GM12878 (cell line): ENCODE results near the gene ABL1. TPM values are rescaled to one million over a fixed set of nuclear protein-coding genes. Genes with fewer than 3 reads are reported as not detected.

Experiments
- BHLHE40 ChIP-seq, 2 experiments: fragments of 450-650 bp in 1 of 2; IDR thresholded peaks; 2 replicates each; pipeline ENCODE4 v1.6.1; 2011 to 2017; ENCODE audit warnings: low read depth in 2 of 2, borderline replicate concordance in 1 of 2, improper control_type of control experiment in 1 of 2, low read length in 1 of 2, mild to moderate bottlenecking in 1 of 2
- CEBPZ ChIP-seq: fragments of 150-350 bp; IDR thresholded peaks from 2 replicates; pipeline ENCODE4 v1.6.1; 2016; ENCODE audit warnings: low read depth, low read length
- CHD1 ChIP-seq: IDR thresholded peaks from 2 replicates; pipeline ENCODE4 v1.6.1; 2012; ENCODE audit warnings: low read depth, low read length, improper control_type of control experiment
- CREM ChIP-seq: IDR thresholded peaks from 2 replicates; pipeline ENCODE4 v1.6.1; 2014; ENCODE audit warnings: antibody characterized with exemption, low read depth
- HCFC1 ChIP-seq: fragments of 150-350 bp; IDR thresholded peaks from 2 replicates; pipeline ENCODE4 v1.6.1; 2014; ENCODE audit warnings: low read length
- HDAC2 ChIP-seq: fragments of 200-600 bp; sonication (generic); IDR thresholded peaks from 2 replicates; pipeline ENCODE4 v1.6.1; 2017
- KAT2A ChIP-seq: conservative IDR thresholded peaks from 2 replicates; pipeline ENCODE4 v1.6.1; 2011; ENCODE audit warnings: low read depth, low read length; ENCODE audit not compliant: control insufficient read depth
- MXI1 ChIP-seq: fragments of 150-350 bp; IDR thresholded peaks from 2 replicates; pipeline ENCODE4 v1.6.1; 2011; ENCODE audit warnings: low read depth, mild to moderate bottlenecking, inconsistent platforms, low read length, improper control_type of control experiment
- RUNX3 ChIP-seq: IDR thresholded peaks from 2 replicates; pipeline ENCODE4 v1.6.1; 2012; ENCODE audit warnings: low read length, inconsistent platforms
- SMAD5 ChIP-seq: IDR thresholded peaks from 2 replicates; pipeline ENCODE4 v1.6.1; 2016; ENCODE audit warnings: antibody characterized with exemption, low read depth
- TAF1 ChIP-seq: IDR thresholded peaks from 2 replicates; pipeline ENCODE4 v1.6.1; 2011; ENCODE audit warnings: mild to moderate bottlenecking, low read depth, low read length, borderline replicate concordance
- TARDBP ChIP-seq: IDR thresholded peaks from 2 replicates; pipeline ENCODE4 v1.6.1; 2016; ENCODE audit warnings: borderline replicate concordance
- USF1 ChIP-seq: IDR thresholded peaks from 2 replicates; pipeline ENCODE4 v1.6.1; 2011; ENCODE audit warnings: borderline replicate concordance, low read depth, mild to moderate bottlenecking, moderate library complexity, mixed read lengths, low read length; ENCODE audit not compliant: insufficient read depth; ENCODE audit errors: extremely low read length
- ZBTB11 ChIP-seq: fragments of 450-650 bp; formaldehyde crosslinking; IDR thresholded peaks from 2 replicates; pipeline ENCODE4 v1.5.0; 2022; ENCODE audit warnings: mild to moderate bottlenecking, missing genetic modification characterization
- ZBTB33 ChIP-seq: fragments of 450-650 bp; IDR thresholded peaks from 2 replicates; pipeline ENCODE4 v1.6.1; 2017; ENCODE audit warnings: mild to moderate bottlenecking
- ZNF384 ChIP-seq: IDR thresholded peaks from 2 replicates; pipeline ENCODE4 v1.6.1; 2012; ENCODE audit warnings: low read depth, mild to moderate bottlenecking, low read length, improper control_type of control experiment, borderline replicate concordance
- polyA plus RNA-seq, 11 experiments: library from polyadenylated mRNA; depleted of rRNA in 4 of 11; unstranded in 6 of 11; stranded (reverse) in 5 of 11; fragments of >200 nt; fragmentation: Nextera tagmentation in 4 of 11; fragmentation: Illumina TruSeq in 1 of 11; extraction: Ambion mirVana in 4 of 11; extraction: Trizol in 1 of 11; gene quantifications; 1 replicate in 1 of 11; 2 replicates in 10 of 11; pipeline versions ENCODE4 v1.2.1 to v1.2.3, GENCODE V29; 2011 to 2016; ENCODE audit warnings: inconsistent platforms in 2 of 11, missing spikeins in 2 of 11, low read depth in 1 of 11
- total RNA-seq, 4 experiments: library from RNA; depleted of rRNA in 3 of 4; stranded (reverse); fragments of >200 nt in 3 of 4; fragmentation: Illumina TruSeq in 1 of 4; extraction: Trizol in 1 of 4; gene quantifications; 2 replicates each; pipeline versions ENCODE4 v1.2.1 to v1.2.3, GENCODE V29; 2013 to 2021

ABL1 gene
- total and polyA plus RNA-seq, 10 of the 15 experiments (the other 5 are each of a cell fraction or from before 2014, with no cell fraction given) = 0.79 to 51.5 (median 16.3) TPM

- TF ChIP-seq ZBTB11 (CRISPR knock-in tag) (no peak), HCFC1 (no peak), KAT2A (no peak), ZNF384 (peak; percentile 55; the same call in 1 of the 2 replicates), CHD1 (no peak), CEBPZ (no peak), CREM (no peak), USF1 (no peak), MXI1 (no peak), SMAD5 (no peak), BHLHE40 (IDR thresholded peaks at IDR 0.05; ENCODE audit: borderline replicate concordance in 1 of 2, low read depth in 2 of 2, low read length in 1 of 2) (peak; percentile 81 to 93), HDAC2 (no peak), RUNX3 (peak; percentile 81), TAF1 (no peak), ZBTB33 (no peak), TARDBP (no peak)
Observed at GRCh38 chr9:130931508-130932254, 96.6 kb downstream of the ABL1 start (continued).
